Measurements from ENCODE around the gene ZG16.
"Not testable (repeated sequence)": the region's sequence is repeated elsewhere in the genome, so short reads cannot be mapped to it uniquely, and the experiment has no call there.

The ZG16 gene

GRCh38 chr16:29736764-29737163 lies 41.3 kb upstream of the ZG16 start:
- TF ChIP-seq, protein P1, sequence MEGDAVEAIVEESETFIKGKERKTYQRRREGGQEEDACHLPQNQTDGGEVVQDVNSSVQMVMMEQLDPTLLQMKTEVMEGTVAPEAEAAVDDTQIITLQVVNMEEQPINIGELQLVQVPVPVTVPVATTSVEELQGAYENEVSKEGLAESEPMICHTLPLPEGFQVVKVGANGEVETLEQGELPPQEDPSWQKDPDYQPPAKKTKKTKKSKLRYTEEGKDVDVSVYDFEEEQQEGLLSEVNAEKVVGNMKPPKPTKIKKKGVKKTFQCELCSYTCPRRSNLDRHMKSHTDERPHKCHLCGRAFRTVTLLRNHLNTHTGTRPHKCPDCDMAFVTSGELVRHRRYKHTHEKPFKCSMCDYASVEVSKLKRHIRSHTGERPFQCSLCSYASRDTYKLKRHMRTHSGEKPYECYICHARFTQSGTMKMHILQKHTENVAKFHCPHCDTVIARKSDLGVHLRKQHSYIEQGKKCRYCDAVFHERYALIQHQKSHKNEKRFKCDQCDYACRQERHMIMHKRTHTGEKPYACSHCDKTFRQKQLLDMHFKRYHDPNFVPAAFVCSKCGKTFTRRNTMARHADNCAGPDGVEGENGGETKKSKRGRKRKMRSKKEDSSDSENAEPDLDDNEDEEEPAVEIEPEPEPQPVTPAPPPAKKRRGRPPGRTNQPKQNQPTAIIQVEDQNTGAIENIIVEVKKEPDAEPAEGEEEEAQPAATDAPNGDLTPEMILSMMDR (IDR thresholded peaks at IDR 0.05; ENCODE audit: low read depth, low read length): no peak
- DNase-seq (ENCODE audit: low read depth, low spot score): no peak
- in situ Hi-C loops (cut with HindIII; ENCODE audit: low sequenced_read_pairs): no loop called here
- no peak overlapping the region for H3K4me3 ChIP-seq (ENCODE audit: low read depth, low read length)

DNA sequence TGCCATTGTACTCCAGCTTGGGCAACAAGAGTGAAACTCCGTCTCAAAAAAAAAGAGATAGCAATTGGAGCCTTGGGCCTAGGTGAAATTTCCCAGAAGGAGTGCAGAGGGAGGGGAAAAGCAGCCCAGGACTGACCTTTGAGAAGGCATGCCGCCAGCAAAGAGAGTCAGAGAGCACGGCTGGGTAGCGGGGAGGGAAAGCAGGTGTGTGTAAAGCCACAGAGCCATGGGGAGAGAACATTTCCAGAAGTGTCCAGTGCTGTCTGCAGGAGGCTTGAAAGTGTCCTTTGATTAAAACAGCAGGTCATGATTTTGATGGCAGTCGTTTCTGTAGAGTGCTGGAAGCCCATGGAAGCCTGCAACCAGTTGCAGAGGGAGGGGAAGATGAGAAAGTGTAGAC lies 40.3 kb upstream of the ZG16 start:
- no peak overlapping the region for H3K4me3 ChIP-seq (ENCODE audit: low read depth, low read length)
- in situ Hi-C loops (cut with HindIII; ENCODE audit: low sequenced_read_pairs): no loop called here
- no peak for DNase-seq (ENCODE audit: low read depth, low spot score)
- TF ChIP-seq, protein P1 (IDR thresholded peaks at IDR 0.05; ENCODE audit: low read depth, low read length): no peak

- in situ Hi-C loops (cut with HindIII; ENCODE audit: low sequenced_read_pairs): no loop called here
- no peak for DNase-seq (ENCODE audit: low read depth, low spot score)
- H3K4me3 ChIP-seq (ENCODE audit: low read depth, low read length): no peak overlapping the region
- TF ChIP-seq, protein P1 (IDR thresholded peaks at IDR 0.05; ENCODE audit: low read depth, low read length): no peak
Measured at GRCh38 chr16:29738514-29738913, 39.5 kb upstream of the ZG16 start.

DNA sequence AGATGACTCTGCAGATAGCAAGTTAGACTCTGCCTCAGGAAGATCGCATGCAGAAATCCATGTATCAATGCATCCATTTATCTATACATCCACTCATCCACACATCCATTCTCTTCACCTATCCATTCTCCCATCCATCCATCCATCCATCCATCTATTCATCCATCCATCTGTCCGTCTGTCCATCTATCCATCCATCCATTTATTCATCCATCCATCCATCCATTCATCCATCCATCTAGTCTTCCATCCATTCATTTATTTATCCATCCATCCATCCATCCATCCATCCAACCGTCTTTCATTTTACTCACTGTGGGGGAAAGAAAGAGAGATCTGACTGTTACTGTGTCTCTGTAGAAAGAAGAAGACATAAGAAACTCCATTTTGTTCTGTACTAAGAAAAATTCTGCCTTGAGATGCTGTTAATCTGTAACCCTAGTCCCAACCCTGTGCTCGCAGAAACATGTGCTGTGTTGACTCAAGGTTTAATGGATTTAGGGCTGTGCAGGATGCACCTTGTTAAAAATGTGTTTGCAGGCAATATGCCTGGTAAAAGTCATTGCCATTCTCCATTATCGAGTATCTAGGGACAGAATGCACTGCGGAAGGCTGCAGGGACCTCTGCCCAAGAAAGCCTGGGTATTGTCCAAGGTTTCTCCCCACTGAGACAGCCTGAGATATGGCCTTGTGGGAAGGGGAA lies 38.0 kb upstream of the ZG16 start:
- DNase-seq (ENCODE audit: low read depth, low spot score); in situ Hi-C loops (cut with HindIII; ENCODE audit: low sequenced_read_pairs); H3K4me3 ChIP-seq (ENCODE audit: low read depth, low read length): not testable (repeated sequence)

GRCh38 chr16:29740630-29741015 lies 37.4 kb upstream of the ZG16 start:
- in situ Hi-C loops (cut with HindIII; ENCODE audit: low sequenced_read_pairs); DNase-seq (ENCODE audit: low read depth, low spot score); H3K4me3 ChIP-seq (ENCODE audit: low read depth, low read length): not testable (repeated sequence)

DNA sequence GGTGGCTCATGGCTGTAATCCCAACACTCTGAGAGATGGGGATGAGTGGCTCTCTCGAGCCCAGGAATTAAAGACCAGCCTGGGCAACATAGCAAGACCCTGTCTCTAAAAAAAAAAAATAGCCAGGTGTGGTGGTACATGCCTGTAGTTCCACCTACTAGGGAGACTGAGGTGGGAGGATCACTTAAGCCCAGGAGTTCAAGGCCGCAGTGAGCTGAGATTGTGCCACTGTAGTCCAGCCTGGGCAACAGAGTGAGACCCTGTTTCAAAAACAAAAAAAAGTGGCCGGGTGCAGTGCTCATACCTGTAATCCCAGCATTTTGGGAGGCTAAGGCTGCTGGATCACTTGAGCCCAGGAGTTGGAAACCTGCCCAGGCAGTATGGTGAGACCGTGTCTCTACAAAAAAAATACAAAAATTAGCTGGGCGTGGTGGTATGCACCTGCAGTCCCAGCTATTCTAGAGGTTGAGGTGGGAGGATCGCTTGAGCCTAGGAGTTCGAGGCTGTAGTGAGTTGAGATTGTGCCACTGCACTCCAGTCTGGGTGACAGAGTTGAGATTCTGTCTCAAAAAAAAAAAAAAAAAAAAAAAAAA lies 35.3 kb upstream of the ZG16 start:
- no peak overlapping the region for H3K4me3 ChIP-seq (ENCODE audit: low read depth, low read length)
- DNase-seq (ENCODE audit: low read depth, low spot score): no peak
- TF ChIP-seq, protein P1 (IDR thresholded peaks at IDR 0.05; ENCODE audit: low read depth, low read length): no peak
- in situ Hi-C loops (cut with HindIII; ENCODE audit: low sequenced_read_pairs): no loop called here

DNA sequence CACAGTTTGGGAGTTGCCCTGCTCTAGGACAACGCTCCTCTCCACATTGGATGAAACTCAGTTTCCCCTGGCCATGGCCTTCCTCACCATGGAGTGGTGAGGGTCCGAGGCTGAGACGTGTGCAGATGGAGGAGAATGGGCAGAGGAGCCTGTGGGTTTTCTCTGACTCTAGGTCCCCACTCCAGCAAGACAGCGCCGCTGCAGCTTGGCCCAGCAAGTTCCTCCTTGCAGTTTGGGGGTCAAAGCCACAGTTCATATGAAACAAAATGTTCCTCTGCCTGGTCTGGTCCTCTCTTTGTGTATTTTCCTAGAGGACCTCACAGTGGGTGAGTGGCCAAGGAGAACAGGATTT lies 34.6 kb upstream of the ZG16 start:
- no peak overlapping the region for H3K4me3 ChIP-seq (ENCODE audit: low read depth, low read length)

More for the DNA sequence above, 34.6 kb upstream of the ZG16 start:
- in situ Hi-C loops (cut with HindIII; ENCODE audit: low sequenced_read_pairs): no loop called here
- TF ChIP-seq, protein P1 (IDR thresholded peaks at IDR 0.05; ENCODE audit: low read depth, low read length): no peak
- no peak for DNase-seq (ENCODE audit: low read depth, low spot score)
